ENCODE data around the gene DENND1A. TPM values are rescaled to one million over a fixed set of nuclear protein-coding genes. Genes with fewer than 3 reads are reported as not detected.

DENND1A gene
- total and polyA plus RNA-seq, 2 experiments from 2014 or later = 13.1 to 14.5 TPM

DNA sequence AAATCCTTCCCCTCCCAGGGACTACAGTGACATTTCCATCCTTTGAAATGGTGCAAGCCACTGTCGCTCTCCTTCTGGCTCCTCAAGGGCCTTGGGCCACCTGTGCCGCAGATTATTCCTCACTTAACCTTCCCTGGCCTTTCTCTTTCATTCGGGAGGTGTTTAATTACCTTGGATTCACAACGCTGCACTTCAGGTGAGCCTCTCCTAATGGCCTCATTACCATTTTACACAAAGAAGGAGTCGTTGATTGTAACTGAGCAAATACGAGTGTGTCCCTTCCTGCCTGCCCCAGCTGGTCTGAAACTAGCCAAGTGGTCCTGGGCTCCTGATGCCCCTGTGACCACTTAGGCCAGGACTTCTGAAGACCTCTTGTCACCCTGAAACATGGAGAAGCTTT is 368.9 kb downstream of the DENND1A start:
- Histone ChIP-seq H3K27me3 (no peaks in the 10 kb centered on the region), H3K4me3 (no peak overlapping the region), H3K4me1 (ENCODE audit: low read depth) (no peaks in the 10 kb centered on the region), H3K36me3 (no peaks in the 10 kb centered on the region), H3K27ac (no peak overlapping the region), H3K9me3 (ENCODE audit: low read depth) (no peaks in the 10 kb centered on the region)
- TF ChIP-seq CTCF (IDR thresholded peaks at IDR 0.05; ENCODE audit: low read depth, low read length) = no peak
- DNase-seq (ENCODE audit: low read depth in 1 of 2, low spot score in 1 of 2) = no peak

- TF ChIP-seq CTCF (IDR thresholded peaks at IDR 0.05; ENCODE audit: low read depth, low read length) = no peak
- H3K27ac ChIP-seq = no peak overlapping the region
- no peak for DNase-seq (ENCODE audit: low read depth in 1 of 2, low spot score in 1 of 2)
Observed at GRCh38 chr9:123556464-123557435, 373.2 kb downstream of the DENND1A start.

GRCh38 chr9:123555646-123556045 is 374.3 kb downstream of the DENND1A start:
- TF ChIP-seq CTCF (IDR thresholded peaks at IDR 0.05; ENCODE audit: low read depth, low read length) = no peak
- Histone ChIP-seq H3K36me3 (no peaks in the 10 kb centered on the region), H3K27ac (no peak overlapping the region), H3K27me3 (no peaks in the 10 kb centered on the region), H3K4me3 (no peak overlapping the region), H3K4me1 (ENCODE audit: low read depth) (peaks cover 11% of the 10 kb centered on the region), H3K9me3 (ENCODE audit: low read depth) (no peaks in the 10 kb centered on the region)
- DNase-seq (ENCODE audit: low read depth in 1 of 2, low spot score in 1 of 2) = no peak

More at GRCh38 chr9:123556464-123557435, 373.2 kb downstream of the DENND1A start:
- H3K4me1 ChIP-seq (ENCODE audit: low read depth) = no peaks in the 10 kb centered on the region
- no peaks in the 10 kb centered on the region for H3K9me3 ChIP-seq (ENCODE audit: low read depth)
- no peaks in the 10 kb centered on the region for H3K36me3 ChIP-seq
- H3K4me3 ChIP-seq = no peak overlapping the region
- H3K27me3 ChIP-seq = no peaks in the 10 kb centered on the region

- no peaks in the 10 kb centered on the region for H3K9me3 ChIP-seq (ENCODE audit: low read depth)
- TF ChIP-seq CTCF (IDR thresholded peaks at IDR 0.05; ENCODE audit: low read depth, low read length) = no peak
- H3K36me3 ChIP-seq = no peaks in the 10 kb centered on the region
- H3K4me1 ChIP-seq (ENCODE audit: low read depth) = peaks cover 17% of the 10 kb centered on the region
- no peaks in the 10 kb centered on the region for H3K27me3 ChIP-seq
- no peak for DNase-seq (ENCODE audit: low read depth in 1 of 2, low spot score in 1 of 2)
- H3K27ac ChIP-seq = no peak overlapping the region
- no peak overlapping the region for H3K4me3 ChIP-seq
Observed at GRCh38 chr9:123552530-123552929, 377.4 kb downstream of the DENND1A start.

DNA sequence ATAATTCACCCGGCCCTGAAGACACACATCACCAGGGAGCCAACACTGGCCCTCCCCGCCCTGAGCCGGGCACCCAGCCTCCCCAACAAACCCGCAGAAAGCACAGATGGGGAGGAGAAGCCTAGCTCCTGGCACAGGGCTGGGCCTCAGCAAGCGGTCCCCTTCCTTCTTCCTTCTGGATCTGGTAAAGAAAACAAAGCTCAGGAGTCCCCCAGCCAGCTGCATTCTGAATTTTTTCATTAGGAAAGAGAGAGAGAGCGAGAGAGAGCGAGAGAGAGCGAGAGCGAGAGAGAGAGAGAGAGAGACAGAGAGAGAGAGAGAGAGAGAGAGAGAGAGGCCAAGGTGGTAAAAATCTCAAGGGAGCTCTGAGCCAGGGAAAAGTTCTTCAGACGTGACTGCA is 378.2 kb downstream of the DENND1A start:
- H3K36me3 ChIP-seq = no peaks in the 10 kb centered on the region
- TF ChIP-seq CTCF (IDR thresholded peaks at IDR 0.05; ENCODE audit: low read depth, low read length) = no peak
- H3K27me3 ChIP-seq = no peaks in the 10 kb centered on the region
- H3K4me3 ChIP-seq = no peak overlapping the region
- no peak for DNase-seq (ENCODE audit: low read depth in 1 of 2, low spot score in 1 of 2)
- H3K4me1 ChIP-seq (ENCODE audit: low read depth) = peaks cover 17% of the 10 kb centered on the region
- H3K27ac ChIP-seq = no peak overlapping the region
- no peaks in the 10 kb centered on the region for H3K9me3 ChIP-seq (ENCODE audit: low read depth)
